Ascending aorta (tissue), 2 donors: Measurements from ENCODE around the gene CCER1. TPM values are rescaled to one million over a fixed set of nuclear protein-coding genes. Genes with fewer than 3 reads are reported as not detected.

ENCODE experiments used
- DNase-seq, 2 donors: peaks; one replicate each; pipeline ENCODE4 v3.0.0-alpha.2; 2019; ENCODE audit warnings: low spot score in 2 of 2
- H3K27ac ChIP-seq, 2 donors: fragments of 200-600 bp; sonication (generic); one replicate each; pipeline ENCODE4 v1.5.1; 2016 to 2017; ENCODE audit warnings: mild to moderate bottlenecking in 1 of 2
- H3K27me3 ChIP-seq: fragments of 200-600 bp; sonication (generic); one replicate; pipeline ENCODE4 v1.5.1; 2017
- H3K36me3 ChIP-seq, 2 donors: fragments of 200-600 bp; sonication (generic); one replicate each; pipeline ENCODE4 v1.5.1; 2016
- H3K4me1 ChIP-seq, 2 donors: fragments of 200-600 bp; sonication (generic); one replicate each; pipeline ENCODE4 v1.5.1; 2016 to 2017; ENCODE audit warnings: mild to moderate bottlenecking in 1 of 2
- H3K4me3 ChIP-seq, 2 donors: fragments of 200-600 bp; sonication (generic); one replicate each; pipeline ENCODE4 v1.5.1; 2016 to 2017; ENCODE audit warnings: mild to moderate bottlenecking in 1 of 2
- H3K9me3 ChIP-seq, 2 donors: fragments of 200-600 bp; sonication (generic); one replicate each; pipeline ENCODE4 v1.5.1; 2016
- intact Hi-C: fragments of 100-400 bp; cut with DNase I; formaldehyde crosslinking; loops from one replicate; pipeline ENCODE4 v1.15.1; 2023
- total RNA-seq: library from RNA; depleted of rRNA; stranded (reverse); fragments of >200 nt; gene quantifications from one replicate; pipeline ENCODE4 v1.1.0, GENCODE V29; 2016
- TF ChIP-seq, protein P1 (sequence below), 3 experiments: fragments of 200-600 bp in 2 of 3; fragments of 450-650 bp in 1 of 3; sonication (generic) in 2 of 3; IDR thresholded peaks; one replicate each; pipeline ENCODE4 v1.5.1; 2016 to 2019; ENCODE audit warnings: antibody characterized with exemption in 3 of 3, mild to moderate bottlenecking in 1 of 3, moderate library complexity in 1 of 3

The CCER1 gene, protein sequence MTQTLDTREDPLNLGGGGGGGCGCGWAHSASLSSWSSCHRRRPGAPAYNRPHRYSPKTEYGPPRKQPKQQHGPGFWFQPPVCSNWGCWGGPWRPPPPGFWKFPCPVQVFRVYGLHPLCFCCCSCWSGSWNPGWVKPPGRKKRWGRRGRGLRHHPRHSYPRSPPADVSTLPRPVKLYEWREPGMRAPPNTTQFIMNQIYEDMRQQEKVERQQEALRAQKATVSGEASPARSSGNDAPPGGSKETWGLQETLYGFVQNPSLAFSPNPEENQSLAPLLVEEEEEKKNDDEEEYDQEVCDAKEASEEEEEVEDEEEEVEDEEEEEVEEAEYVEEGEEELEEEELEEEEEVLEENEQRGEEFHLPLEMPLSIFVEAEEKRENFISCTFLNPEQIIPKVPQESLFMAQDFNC
- total RNA-seq = not detected

DNA sequence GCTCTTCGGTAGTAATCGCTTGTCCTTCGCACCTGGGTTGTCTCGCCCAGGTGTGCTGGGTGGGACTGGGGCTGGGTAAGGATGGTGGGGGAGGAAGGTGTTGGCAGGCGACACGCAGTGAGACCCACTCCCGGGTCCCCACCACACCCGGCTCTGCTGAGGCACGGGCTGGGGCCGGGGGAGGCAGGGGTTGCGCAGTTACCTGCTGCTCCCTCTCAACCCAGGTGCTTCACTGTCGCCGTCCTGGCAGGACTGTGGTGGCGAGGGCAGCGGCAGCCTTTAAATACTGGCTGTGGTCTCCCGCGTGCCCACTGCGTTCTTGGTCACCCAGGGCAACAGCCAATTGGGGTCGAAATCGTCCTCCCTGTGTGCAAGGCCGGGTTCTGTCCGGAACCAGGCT is at the start of gene CCER1:
CCER1 (minus strand) TSS at position 256 of the 400 bp plus-strand sequence. CDS start 434 bp downstream, outside the sequence.
- TF ChIP-seq, protein P1, sequence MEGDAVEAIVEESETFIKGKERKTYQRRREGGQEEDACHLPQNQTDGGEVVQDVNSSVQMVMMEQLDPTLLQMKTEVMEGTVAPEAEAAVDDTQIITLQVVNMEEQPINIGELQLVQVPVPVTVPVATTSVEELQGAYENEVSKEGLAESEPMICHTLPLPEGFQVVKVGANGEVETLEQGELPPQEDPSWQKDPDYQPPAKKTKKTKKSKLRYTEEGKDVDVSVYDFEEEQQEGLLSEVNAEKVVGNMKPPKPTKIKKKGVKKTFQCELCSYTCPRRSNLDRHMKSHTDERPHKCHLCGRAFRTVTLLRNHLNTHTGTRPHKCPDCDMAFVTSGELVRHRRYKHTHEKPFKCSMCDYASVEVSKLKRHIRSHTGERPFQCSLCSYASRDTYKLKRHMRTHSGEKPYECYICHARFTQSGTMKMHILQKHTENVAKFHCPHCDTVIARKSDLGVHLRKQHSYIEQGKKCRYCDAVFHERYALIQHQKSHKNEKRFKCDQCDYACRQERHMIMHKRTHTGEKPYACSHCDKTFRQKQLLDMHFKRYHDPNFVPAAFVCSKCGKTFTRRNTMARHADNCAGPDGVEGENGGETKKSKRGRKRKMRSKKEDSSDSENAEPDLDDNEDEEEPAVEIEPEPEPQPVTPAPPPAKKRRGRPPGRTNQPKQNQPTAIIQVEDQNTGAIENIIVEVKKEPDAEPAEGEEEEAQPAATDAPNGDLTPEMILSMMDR (IDR thresholded peaks at IDR 0.05) = no peak

DNA sequence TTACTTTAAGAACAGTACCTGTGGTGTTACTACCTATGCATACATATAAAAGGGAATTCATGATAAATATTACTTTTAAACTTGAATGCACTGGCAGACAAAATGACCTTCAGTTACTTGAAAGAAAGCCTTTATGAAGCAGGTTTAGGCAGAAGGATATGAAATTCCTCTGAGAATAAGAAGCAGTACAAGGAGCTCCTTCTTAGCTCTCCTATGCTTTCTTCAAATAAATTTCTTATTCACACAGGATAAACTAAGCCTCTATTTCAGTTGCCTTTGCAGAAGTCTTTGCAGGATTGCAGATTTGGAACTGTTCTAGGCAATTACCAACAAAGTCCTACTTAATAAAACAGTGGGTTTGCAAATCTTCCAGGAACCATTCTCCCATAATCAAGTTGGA is 48.8 kb upstream of the CCER1 start:
- Histone ChIP-seq H3K4me1 (no peaks in the 10 kb centered on the region), H3K27ac (no peak overlapping the region), H3K36me3 (no peaks in the 10 kb centered on the region), H3K4me3 (no peak overlapping the region), H3K9me3 (no peaks in the 10 kb centered on the region), H3K27me3 (no peaks in the 10 kb centered on the region)
- TF ChIP-seq, protein P1 (IDR thresholded peaks at IDR 0.05) = no peak
- intact Hi-C loops = no loop called here
- DNase-seq = no peak

More for the DNA sequence above, at the start of gene CCER1:
- intact Hi-C loops = loop anchor here (10.0 kb wide), 1 partner anchor 1410 kb away; no protein-coding TSS in a partner anchor
- Histone ChIP-seq H3K4me3 (no peak within 1 kb of the TSS), H3K36me3 (no peaks in the 10 kb centered on the region), H3K9me3 (no peaks in the 10 kb centered on the region), H3K27ac (no peak within 1 kb of the TSS), H3K27me3 (no peaks in the 10 kb centered on the region), H3K4me1 (no peaks in the 10 kb centered on the region)
- no peak for DNase-seq

DNA sequence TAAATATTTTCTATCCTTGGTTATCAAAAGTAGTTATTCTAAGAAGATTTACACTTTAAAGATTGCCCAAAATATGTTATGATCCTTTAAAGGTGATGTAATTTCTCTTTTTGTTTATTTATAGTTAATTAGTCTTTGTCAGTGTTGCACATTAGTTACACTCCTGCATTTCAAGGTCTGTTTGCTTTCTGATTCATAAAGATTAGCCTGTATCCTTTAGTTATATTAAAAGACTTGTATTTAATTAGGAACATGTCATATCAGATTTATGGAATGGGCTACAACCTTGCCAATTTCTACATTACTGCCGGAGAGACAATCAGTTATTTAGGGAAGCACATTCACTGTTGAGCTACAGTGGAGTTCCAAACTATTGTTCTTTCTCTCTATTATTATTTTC is 46.3 kb upstream of the CCER1 start:
- H3K9me3 ChIP-seq = no peaks in the 10 kb centered on the region
- DNase-seq = no peak
- H3K4me3 ChIP-seq = no peak overlapping the region
- no peaks in the 10 kb centered on the region for H3K4me1 ChIP-seq
- intact Hi-C loops = no loop called here
- TF ChIP-seq, protein P1 (IDR thresholded peaks at IDR 0.05) = no peak
- H3K36me3 ChIP-seq = no peaks in the 10 kb centered on the region
- H3K27ac ChIP-seq = no peak overlapping the region
- no peaks in the 10 kb centered on the region for H3K27me3 ChIP-seq

DNA sequence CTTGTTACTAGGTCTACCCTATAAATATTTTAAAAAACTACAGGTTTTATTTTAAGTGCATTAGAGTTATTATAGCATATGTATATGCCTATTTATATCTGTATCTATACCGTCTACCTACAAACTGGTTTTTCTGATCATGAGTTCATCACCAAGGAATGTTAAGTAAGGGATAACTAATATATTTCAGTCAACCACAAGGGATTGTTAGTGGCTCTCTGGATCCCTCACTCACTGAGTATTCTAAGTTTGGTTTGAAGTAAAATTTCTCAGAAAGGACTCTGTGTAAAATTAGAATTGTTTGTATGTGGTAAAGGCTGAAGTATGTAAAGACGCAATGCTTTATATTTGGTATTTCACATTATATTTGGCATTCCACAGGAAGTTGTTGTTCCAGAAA is 45.0 kb upstream of the CCER1 start:
- TF ChIP-seq, protein P1 (IDR thresholded peaks at IDR 0.05) = no peak
- Histone ChIP-seq H3K9me3 (no peaks in the 10 kb centered on the region), H3K36me3 (no peaks in the 10 kb centered on the region), H3K4me1 (no peaks in the 10 kb centered on the region), H3K27me3 (no peaks in the 10 kb centered on the region), H3K27ac (no peak overlapping the region), H3K4me3 (no peak overlapping the region)
- intact Hi-C loops = no loop called here
- no peak for DNase-seq

DNA sequence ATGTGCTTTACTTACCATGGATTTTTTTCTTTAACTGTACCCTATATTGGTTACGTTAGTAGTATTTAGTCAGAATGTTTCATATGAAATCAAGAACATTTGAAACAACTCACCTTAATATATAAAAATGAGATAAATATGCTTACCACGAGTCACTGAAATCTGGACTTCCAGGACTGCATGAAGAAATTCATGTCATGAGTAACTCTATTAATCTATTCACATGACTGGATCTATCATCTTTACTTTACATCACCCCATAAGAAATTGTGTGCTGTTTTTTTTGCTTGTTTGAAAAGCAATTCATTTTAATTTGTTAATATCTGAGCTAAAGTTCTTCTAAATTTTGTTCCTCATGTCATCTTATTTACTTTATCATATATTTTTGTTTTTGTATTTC is 44.6 kb upstream of the CCER1 start:
- H3K4me3 ChIP-seq = no peak overlapping the region
- H3K27me3 ChIP-seq = no peaks in the 10 kb centered on the region
- intact Hi-C loops = no loop called here
- TF ChIP-seq, protein P1 (IDR thresholded peaks at IDR 0.05) = no peak
- DNase-seq = no peak
- H3K9me3 ChIP-seq = no peaks in the 10 kb centered on the region
- no peaks in the 10 kb centered on the region for H3K4me1 ChIP-seq
- H3K27ac ChIP-seq = no peak overlapping the region
- no peaks in the 10 kb centered on the region for H3K36me3 ChIP-seq
